Stimulated activated CD4-positive, alpha-beta T cell treated with anti-CD3 and anti-CD28 coated beads, Interleukin-4, amount 100 ng/mL, for 48 hours (primary cell): Measurements from ENCODE around the gene GCK.
"Not testable (repeated sequence)": the region's sequence is repeated elsewhere in the genome, so short reads cannot be mapped to it uniquely, and the experiment has no call there.

Experiments
- DNase-seq, 2 donors: peaks; one replicate each; pipeline ENCODE4 v3.0.0-alpha.2; 2020; ENCODE audit warnings: low read depth in 2 of 2

The GCK gene

DNA sequence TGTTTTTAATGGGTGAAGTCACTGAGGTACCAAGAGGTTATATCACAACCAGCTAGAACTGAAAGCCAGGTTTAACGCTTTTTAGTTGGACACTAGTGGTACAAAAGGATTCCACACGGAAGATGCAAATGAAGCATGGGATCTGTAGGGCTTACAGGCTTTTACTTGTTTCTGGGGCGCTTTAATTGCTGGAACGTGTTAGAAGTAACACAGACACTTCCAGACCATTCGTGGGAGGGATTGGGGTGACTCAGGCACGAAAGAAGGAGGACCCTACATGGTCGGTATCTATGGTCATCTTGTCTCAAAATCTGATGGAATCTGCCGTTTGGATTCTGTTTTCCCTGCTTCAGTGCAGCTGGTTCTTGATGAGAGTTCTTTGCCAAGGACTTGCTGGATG is 12.6 kb upstream of the GCK start:
- no peak for DNase-seq

DNA sequence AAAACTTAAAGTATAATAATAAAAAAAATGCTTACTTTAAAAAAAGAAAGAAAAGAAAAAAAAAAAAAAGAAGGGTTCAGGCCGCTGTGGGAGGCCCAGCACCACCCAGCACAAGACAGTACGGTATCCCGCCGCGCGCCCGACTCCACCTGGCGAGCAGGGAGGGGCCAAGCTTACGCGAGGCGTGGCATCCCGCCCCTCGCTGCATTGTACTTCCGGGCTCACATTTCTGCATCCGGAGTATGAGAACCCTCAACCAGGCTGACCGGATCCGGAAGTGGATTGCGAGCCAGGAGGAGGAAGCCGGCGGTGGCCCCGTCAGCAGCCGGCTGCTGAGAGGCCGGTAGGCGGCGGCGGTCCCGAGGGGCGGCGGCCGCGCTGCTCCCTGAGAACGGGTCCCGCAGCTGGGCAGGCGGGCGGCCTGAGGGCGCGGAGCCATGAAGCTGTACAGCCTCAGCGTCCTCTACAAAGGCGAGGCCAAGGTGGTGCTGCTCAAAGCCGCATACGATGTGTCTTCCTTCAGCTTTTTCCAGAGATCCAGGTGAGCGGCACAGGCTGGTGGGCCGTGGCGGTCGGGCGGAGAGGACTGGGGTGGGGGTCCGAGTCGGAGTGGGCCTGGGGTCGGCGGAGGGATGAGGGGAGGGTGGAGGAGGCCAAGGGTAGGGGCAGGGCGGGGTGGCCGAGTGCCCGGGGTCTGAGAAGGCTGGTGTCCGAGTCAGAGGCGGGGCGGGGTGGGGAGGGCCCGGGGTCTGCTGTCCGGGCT is 11.6 kb upstream of the GCK start, which contains the start of gene YKT6:
TSS of gene YKT6 (plus strand) at position 280 of the 763 bp plus-strand sequence. CDS start at position 438, 158 bp downstream.
- DNase-seq: peak; percentile 91 to 95

DNA sequence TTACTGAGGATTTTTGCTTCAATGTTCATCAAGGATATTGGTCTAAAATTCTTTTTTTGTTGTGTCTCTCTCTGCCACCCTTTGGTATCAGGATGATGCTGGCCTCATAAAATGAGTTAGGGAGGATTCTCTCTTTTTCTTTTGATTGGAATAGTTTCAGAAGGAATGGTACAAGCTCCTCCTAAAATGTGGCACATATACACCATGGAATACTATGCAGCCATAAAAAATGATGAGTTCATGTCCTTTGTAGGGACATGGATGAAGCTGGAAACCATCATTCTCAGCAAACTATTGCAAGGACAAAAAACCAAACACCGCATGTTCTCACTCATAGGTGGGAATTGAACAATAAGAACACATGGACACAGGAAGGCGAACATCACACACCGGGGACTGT is 10.9 kb upstream of the GCK start:
- DNase-seq: not testable (repeated sequence)

DNA sequence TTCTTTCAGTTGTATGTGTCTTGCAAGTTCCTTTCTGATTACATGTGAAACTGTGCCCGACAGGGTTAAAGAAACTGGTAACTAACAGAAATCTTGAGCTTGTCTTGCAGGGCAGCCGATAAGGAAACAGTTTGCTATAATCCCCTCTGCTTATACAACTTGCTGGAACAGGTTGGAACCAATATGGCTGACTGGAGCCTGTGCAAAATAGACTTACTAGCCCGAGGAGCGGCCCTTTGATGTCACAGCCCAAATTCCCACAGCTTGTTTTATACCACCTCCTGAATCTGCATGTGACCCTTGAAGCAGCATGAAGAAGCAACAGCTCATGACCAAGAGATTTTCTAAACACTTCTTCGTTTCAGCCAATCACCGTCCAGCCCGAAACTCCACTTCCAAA is 8.2 kb upstream of the GCK start:
- DNase-seq: no peak

DNA sequence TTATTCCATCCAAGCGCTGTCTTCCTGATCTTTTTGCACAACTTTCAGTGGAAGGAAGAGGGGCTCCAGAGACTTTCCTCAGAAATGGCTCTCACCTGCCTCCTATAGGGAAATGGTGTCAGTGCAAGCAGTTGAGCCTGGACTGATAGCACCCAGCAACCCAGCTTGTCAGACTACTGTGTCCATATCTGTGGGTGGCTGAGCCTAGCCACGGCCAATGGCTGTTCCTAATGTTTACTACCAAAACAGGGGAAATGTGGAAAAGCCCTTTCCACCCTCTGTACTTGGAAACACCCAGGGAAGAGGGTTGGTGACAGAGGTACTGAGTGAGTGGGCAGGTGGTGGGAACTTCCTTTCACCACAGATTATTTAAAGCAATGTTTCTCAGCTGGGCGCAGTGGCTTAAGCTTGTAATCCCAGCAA is 7.2 kb upstream of the GCK start:
- DNase-seq: peak; percentile 7 to 10

DNA sequence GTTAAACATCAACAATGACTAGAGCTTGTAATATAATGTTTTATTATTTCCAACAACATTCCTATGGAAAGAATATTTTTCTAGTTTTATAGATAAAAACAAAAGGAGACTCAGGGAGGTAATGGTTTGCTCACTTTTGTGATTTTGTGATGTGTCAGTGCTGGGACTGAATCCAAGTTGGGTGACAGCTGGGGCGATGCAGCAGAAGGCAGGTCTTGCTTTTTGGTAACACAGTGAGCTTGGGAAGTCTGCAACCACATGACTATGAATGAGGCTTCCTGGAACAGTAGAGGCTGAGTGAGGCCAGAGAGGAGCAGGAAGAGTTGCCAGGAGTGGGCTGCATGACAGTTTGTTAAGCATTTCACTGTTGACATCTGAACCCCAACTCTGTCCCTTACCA is 6.7 kb upstream of the GCK start:
- DNase-seq: no peak

DNA sequence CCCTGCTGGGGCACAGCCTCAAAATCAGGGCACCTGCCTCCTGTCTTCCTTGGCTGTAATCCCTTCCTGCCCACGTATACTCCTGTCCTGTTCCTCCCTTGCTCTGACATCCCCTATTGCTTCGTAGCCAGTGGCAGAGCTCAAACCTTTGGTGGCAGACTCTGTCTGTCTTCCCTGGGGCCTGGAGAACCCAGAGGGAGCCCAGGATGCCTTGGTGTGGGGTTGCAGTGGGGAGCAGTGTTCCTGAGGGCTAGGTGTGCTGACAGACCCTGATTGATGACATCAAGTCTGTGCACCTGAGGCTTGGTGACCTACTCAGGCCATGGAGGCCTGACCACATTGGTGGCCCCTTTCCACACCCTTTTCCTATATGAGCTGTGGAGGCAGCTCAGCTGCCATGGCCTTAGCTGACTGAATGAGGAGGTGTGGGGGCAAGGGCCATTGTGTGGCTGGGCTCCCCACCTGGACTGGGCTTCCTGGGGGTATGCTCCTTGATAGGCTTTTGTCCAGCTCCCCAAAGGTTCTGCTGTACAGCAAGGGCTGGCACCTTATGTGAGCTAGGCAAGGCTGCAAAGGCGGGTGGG is 5.4 kb upstream of the GCK start:
- DNase-seq: no peak

DNA sequence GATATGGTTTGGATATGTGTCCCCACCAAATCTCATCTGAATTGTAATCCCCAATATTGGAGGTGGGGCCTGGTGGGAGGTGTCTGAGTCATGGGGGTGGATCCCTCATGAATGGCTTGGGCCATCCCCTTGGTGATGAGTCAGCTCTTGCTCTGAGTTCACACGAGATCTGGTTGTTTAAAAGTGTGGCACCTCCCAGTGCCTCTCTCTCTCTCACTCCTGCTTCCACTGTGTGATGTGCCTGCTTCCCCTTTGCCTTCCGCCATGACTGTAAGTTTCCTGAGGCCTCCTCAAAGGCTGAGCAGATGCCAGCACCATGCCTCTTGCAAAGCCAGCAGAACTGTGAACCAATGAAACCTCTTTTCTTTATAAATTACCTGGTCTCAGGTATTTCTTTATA is 4.8 kb upstream of the GCK start:
- peak; percentile 11 to 42 for DNase-seq

DNA sequence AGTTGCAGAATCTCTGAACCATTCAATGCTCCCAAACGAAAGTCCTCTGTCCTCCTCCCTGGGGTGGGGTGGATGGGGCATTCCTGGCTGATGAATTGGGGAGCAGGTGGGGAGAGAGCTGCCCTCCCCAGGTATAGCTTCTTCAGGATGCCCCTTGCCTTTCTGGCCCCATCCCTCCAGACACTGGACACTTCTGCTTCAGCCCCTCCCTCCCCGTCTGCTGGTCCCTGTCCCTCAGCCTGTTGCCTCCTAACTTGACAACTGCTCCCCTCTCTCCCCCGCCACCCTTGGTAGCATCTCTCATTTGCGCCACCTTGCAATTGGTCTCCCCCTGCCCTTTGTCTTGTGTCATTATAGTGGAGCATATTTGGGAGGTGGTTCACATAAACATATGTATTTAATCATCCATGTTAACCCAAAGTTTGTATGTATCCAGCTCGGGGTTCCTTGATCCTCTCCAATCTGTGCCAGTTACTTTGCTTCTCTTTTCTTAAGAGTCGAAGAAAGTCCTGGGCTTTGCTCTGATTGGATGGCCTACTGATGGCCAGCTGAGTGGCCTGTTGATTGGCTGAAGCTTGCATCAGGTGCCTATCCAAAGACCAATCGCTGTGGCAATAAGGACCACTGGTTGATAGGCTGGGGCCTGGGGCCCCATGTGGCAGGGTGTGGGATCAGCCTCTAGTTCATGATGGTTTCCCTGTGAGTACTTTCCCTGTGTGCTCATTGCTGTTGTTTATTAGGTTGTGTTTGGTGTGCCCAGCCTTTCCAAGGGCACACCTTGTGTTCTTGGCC is 4.0 kb upstream of the GCK start:
- no peak for DNase-seq

DNA sequence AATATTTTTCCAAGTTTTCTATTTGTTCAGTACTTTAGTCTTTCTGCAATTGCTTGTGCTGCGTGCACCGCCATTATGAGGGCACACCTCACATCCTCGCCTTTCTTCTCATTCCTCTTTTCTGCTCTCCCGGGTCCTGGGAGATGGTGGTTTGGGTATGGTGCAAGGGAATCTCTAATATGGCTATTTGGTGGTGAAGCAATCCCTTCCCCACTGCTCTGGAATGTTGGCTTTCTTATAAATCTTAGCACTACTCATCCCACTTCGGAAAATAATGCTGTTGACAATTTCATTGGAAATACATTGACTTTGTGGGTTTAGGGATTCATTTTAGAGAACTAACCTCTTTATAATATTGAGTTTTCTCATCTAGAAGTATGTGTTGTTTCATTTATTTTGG is 1.9 kb upstream of the GCK start:
- no peak for DNase-seq

DNA sequence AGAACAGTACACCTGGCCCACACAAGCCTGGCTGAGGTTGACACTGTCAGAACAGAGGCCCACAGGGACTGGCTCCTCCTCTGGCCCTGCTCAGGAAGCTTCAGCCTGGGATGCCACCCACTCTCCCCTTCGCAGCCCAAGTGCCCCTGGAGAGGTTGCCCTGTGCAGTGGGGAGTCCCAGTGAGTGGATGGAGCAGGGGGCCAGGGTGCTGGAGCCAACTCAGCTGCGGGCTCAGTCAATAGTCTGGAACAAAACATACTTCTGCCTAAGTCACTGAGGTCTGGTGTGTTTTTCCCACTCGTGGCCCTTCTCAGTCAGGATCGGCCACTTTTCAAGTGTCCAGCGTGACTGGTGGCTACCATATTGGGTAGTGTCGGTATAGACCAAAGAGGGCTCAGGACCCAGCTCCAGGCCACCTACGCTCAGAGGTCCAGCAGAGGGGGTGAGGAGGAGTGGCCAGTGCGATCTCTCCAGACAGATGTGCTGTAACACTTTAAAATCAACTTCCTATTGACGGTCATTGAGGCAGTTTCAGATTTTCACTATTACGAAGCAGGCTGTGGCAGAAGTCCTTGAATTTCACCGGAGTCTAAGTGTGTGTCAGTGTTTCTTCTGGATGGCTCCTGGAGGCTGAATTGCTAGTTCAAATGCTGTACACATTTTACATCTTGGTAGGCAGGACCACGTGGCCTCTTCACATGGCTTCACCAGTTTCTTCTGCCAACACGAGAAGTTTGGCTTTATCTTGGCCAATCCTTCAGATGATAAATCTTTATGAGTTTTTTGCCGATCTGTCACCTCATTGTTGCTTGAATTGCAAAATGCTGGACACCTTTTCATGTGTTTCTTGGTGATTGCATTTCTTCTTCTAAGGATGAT is 994 bp upstream of the GCK start:
- DNase-seq: no peak

DNA sequence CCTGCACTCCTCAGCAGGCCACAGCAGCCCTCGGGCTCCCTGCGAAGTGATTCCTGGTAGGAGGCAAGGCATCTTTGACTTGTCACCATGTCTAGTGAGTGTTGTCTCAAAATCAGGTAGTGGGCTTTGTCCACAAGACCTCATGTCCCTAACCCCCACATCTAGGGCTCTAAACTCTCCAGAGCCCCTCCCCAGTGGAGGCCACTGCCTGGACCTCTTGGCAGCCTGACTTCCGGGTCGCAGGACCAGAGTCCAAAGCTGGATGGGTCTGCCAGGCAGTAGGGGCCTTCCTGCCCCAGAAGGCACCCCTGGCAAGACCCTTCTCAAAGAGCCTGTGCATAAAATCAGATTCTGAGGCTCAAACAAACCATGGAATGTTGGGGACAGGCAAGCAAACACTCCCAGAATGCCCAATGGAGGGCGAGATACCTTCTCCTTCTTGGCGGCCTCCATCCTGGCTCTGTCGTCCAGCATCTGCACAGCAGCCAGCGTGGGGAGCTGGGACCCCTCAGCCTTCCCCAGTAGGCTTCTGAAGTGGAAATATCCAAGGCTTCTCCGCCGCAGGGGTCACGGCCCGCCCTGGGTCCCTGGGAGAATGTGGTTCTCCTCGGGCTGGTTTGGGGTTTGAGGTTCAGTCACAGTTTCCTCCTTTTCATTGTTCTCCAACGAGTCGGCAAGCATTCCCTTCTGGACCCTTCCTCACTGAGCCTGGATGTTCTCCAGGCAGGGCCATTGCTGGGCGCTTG is 586 bp downstream of the GCK start:
- no peak for DNase-seq

DNA sequence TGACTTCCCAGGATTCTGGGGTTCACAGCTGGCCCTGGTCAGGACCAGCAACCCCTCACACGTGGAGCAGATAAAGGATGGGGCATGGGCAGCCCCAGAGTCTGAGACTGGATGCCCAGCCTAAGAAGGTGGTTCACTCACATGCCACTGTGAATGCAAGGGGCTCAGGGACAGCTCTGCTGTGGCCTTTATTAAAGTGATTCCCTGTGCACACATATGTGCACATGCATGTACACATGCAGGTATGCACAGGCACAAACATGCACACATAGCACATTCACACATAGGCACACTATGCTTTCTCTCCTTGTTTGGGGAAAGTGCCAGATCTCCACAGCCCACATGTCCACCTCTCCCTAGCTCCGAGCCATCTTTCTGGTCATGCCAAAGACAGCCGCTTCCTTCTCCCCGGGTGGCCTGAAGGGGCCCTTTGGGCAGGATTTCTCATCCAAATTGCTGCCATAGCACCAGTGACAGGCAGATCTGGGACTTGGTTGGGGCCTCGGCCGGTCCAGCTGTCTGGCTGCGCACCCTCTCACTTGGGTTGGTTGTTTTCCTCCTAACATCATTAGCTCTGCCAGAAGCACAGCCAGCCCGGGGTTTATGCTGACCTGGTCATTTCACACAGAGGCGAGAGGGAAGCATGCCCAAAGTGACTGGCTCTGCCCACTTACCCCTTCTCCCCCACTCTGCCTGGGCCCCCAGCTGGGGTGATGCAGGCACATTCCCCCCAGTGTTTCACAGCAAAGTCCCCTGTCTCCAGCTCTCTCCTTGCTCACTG is 1.4 kb downstream of the GCK start:
- DNase-seq: no peak

DNA sequence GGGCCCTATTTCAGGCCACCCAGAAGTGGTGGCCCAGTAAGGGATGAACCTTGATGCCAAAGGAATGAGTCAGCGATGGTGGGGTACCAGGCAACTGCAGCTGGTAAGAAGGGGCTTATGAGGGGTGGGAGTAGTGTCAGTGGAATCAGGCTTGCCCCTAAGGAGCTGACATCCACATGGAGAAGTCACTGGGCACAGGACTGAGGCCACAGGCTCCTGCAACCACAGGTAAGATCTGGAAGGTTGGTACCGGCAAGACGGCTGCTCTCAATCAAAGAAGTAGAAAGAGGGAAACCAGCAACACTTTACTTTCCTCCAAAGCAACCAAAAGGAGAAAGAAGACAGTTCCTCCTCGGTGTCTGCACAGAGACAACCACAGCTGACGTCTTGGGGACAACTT is 2.5 kb downstream of the GCK start:
- no peak for DNase-seq

DNA sequence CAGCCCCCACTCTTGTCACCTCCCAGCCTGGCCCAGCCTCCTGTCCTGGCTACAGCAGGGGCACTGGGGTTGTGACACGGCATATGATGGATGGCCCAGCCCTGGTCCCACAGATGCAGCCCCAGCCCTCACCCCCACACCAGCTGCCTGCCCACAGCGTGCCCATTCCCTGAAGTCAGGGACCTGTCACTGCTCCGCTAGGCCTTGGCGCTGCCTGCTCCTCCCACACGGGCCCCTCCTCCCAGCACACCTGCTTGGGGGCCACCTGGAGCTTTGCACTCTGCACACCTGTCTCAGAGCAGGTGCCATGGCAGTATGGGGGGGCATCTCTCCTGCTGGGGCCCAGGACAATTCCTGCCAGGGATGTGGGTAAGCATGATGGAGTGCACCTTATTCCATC is 3.5 kb downstream of the GCK start:
- DNase-seq: no peak

DNA sequence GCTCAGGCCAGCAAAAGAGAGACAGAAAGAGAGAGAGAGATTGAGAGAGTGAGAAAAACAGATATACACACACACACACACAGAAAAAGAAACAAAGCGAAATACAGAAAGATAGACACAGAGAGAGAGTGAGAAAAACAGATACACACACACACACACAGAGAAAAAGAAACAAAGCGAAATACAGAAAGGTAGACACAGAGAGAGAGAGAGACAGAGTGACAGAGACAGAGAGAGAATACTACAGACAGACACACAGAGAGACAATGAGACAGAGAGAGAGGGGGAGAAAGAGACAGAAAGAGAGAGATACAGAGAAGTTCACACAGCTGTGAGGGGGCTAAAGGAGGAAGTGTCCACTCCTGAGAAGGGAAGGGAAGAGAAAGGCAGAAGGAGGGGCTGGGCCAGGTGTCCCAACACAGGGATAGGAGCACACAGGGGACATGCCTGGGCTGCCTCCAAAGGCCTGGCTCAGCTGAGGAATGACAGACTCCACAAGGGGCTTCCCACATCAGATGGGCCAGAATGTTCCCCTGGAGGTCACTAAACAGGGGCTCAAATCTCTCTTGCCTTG is 4.3 kb downstream of the GCK start:
- no peak for DNase-seq

DNA sequence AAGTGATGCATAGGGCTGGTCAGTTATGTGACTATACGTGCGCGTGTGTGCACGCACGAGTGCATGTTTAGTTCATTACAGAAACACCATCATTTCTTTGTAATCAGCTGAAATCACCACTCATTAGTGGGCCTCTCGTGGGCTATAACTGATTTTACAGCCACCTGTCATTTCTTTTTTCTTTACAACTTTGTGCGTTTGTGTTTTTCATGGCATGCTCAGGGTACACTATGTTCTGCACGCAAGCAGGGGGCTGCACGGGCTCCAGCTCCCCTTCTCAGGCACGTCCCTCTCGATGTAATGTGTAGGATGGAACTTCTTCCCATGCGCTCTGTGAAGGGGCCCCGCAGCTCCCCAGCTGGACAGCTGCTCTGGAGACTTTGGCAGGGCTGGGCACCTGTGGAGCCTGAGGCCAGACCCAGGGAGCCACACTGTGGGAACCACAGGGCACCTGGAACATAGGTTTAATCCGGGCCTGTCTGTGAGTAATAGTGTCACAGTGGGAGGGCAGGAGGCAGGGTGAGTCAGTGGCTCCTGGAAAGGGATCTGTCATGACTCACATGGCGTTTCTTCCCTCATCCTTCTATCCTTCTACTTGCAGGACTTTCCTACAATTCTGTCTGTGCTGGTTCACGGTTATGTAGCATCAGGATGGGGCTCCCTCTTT is 4.9 kb downstream of the GCK start:
- DNase-seq: no peak

DNA sequence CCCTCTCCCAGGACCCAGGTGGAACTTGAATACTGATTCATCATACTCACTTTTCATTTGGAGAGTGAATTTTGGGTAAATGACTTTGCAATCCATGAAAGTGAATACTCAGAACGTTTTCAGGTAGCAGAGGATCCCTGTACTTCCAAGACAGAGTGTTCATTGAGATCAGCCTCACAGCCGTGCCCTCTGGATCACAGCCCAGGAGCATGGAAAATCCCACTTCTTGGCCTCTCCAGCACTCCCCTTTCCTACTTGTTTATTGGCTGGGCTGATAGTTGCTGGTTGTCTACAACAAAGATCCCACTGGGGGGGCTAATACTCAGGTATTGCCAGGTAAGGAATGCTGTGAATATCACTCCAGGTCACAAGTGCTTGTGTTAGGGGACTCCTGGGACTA is 5.9 kb downstream of the GCK start:
- DNase-seq: no peak

DNA sequence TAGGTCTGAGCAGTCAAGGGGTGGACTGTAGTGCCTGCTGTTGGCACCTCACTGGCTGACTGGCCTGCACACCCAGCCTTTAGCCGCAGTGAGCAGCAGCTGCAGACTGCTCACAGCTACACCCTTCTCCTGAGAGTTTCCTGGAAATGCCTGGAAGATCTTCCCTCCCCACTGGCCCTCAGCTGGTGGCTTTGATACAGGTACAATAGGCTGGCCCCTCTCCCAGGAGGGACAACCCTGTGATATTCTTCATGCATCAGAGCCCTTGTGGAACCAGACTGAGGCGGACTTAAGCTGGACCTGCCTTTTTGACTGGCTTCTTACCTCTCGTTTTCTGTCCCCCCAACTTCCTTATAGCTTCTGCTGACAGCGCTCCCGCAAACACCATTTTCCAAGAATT is 6.4 kb downstream of the GCK start:
- no peak for DNase-seq
